Stimulated activated CD4-positive, alpha-beta T cell treated with anti-CD3 and anti-CD28 coated beads, TNF-alpha, amount 100 ng/mL, for 48 hours (primary cell): ENCODE results near the gene QRICH1.

Experiments
- DNase-seq, 3 donors: peaks; one replicate each; pipeline ENCODE4 v3.0.0-alpha.2; 2020; ENCODE audit warnings: low read depth in 3 of 3

Gene QRICH1

GRCh38 chr3:49119036-49119435, 25.2 kb upstream of the QRICH1 start:
- DNase-seq, result no peak

- DNase-seq, result no peak
Observed at GRCh38 chr3:49112262-49112661, 18.4 kb upstream of the QRICH1 start.

- no peak for DNase-seq
Observed at GRCh38 chr3:49111347-49111746, 17.5 kb upstream of the QRICH1 start.

GRCh38 chr3:49110780-49111179, 16.9 kb upstream of the QRICH1 start:
- DNase-seq, result no peak

GRCh38 chr3:49108346-49108745, 14.5 kb upstream of the QRICH1 start:
- DNase-seq, result no peak

GRCh38 chr3:49104427-49105291, 10.8 kb upstream of the QRICH1 start, which contains the start of gene QARS1:
Gene QARS1 (minus strand): TSS chr3:49104757. CDS start chr3:49104733, 24 bp downstream.
- DNase-seq, result peak; percentile 77 to 86 (median 78)

GRCh38 chr3:49104052-49104426, 10.2 kb upstream of the QRICH1 start:
- DNase-seq, result no peak

- no peak for DNase-seq
Observed at GRCh38 chr3:49100046-49100615, 6.3 kb upstream of the QRICH1 start.

GRCh38 chr3:49098910-49099630, 5.2 kb upstream of the QRICH1 start:
- DNase-seq, result no peak

GRCh38 chr3:49098429-49098828, 4.6 kb upstream of the QRICH1 start:
- DNase-seq, result no peak

- peak; percentile 55 to 78 (median 73) for DNase-seq
Observed at GRCh38 chr3:49092938-49093852, 676 bp downstream of the QRICH1 start.

GRCh38 chr3:49081429-49081828, 12.4 kb downstream of the QRICH1 start:
- no peak for DNase-seq

- DNase-seq, result no peak
Observed at GRCh38 chr3:49079270-49079669, 14.6 kb downstream of the QRICH1 start.

- no peak for DNase-seq
Observed at GRCh38 chr3:49076646-49077045, 17.2 kb downstream of the QRICH1 start.

GRCh38 chr3:49076116-49076515, 17.8 kb downstream of the QRICH1 start:
- DNase-seq, result no peak

GRCh38 chr3:49058011-49058410, 35.9 kb downstream of the QRICH1 start:
- DNase-seq, result no peak

- no peak for DNase-seq
Observed at GRCh38 chr3:49057268-49057667, 36.6 kb downstream of the QRICH1 start.

GRCh38 chr3:49054344-49054862, 39.5 kb downstream of the QRICH1 start:
- DNase-seq, result no peak

GRCh38 chr3:49053543-49053942, 40.3 kb downstream of the QRICH1 start:
- DNase-seq, result no peak

GRCh38 chr3:49035281-49035680, 58.6 kb downstream of the QRICH1 start:
- DNase-seq, result no peak

- DNase-seq, result no peak
Observed at GRCh38 chr3:49034650-49035049, 59.2 kb downstream of the QRICH1 start.
